Ishikawa (cell line): ENCODE measurements around the gene NLRP4.

ENCODE experiments used
- CEBPB ChIP-seq: IDR thresholded peaks from 2 replicates; pipeline ENCODE4 v1.6.1; 2012
- CREB1 ChIP-seq: IDR thresholded peaks from 2 replicates; pipeline ENCODE4 v1.6.1; 2012; ENCODE audit warnings: low read depth
- EGR1 ChIP-seq: IDR thresholded peaks from 2 replicates; pipeline ENCODE4 v1.6.1; 2012
- EP300 ChIP-seq: IDR thresholded peaks from 2 replicates; pipeline ENCODE4 v1.6.1; 2012; ENCODE audit warnings: borderline replicate concordance
- FOXM1 ChIP-seq: IDR thresholded peaks from 2 replicates; pipeline ENCODE4 v1.6.1; 2012; ENCODE audit warnings: low read depth, borderline replicate concordance
- MAX ChIP-seq: IDR thresholded peaks from 2 replicates; pipeline ENCODE4 v1.6.1; 2012
- NFIC ChIP-seq: IDR thresholded peaks from 2 replicates; pipeline ENCODE4 v1.6.1; 2012
- RAD21 ChIP-seq: IDR thresholded peaks from 2 replicates; pipeline ENCODE4 v1.6.1; 2012; ENCODE audit warnings: low read depth
- REST ChIP-seq: IDR thresholded peaks from 2 replicates; pipeline ENCODE4 v1.6.1; 2012; ENCODE audit warnings: low read depth, mild to moderate bottlenecking
- TAF1 ChIP-seq: IDR thresholded peaks from 2 replicates; pipeline ENCODE4 v1.6.1; 2012; ENCODE audit warnings: low read depth, mild to moderate bottlenecking
- TCF12 ChIP-seq: IDR thresholded peaks from 2 replicates; pipeline ENCODE4 v1.6.1; 2012; ENCODE audit warnings: low read depth
- TEAD4 ChIP-seq: IDR thresholded peaks from 2 replicates; pipeline ENCODE4 v1.6.1; 2012
- USF1 ChIP-seq: IDR thresholded peaks from 2 replicates; pipeline ENCODE4 v1.6.1; 2012
- YY1 ChIP-seq: IDR thresholded peaks from 2 replicates; pipeline ENCODE4 v1.6.1; 2012; ENCODE audit warnings: low read depth
- ZBTB7A ChIP-seq: IDR thresholded peaks from 2 replicates; pipeline ENCODE4 v1.6.1; 2012; ENCODE audit warnings: low read depth

The NLRP4 gene

GRCh38 chr19:55912916-55913315 is 76.6 kb downstream of the NLRP4 start:
- no peak for TF ChIP-seq MAX
- no peak for TF ChIP-seq CREB1
- no peak for TF ChIP-seq TCF12
- TF ChIP-seq NFIC = no peak
- no peak for TF ChIP-seq EP300
- TF ChIP-seq REST = no peak
- TF ChIP-seq YY1 = no peak
- TF ChIP-seq ZBTB7A = no peak
- TF ChIP-seq EGR1 = no peak
- no peak for TF ChIP-seq TEAD4
- no peak for TF ChIP-seq TAF1

- no peak for TF ChIP-seq TCF12
- TF ChIP-seq ZBTB7A = no peak
- TF ChIP-seq RAD21 = peak; percentile 35; the same call in 1 of the 2 replicates
- no peak for TF ChIP-seq CEBPB
- TF ChIP-seq NFIC = no peak
- TF ChIP-seq FOXM1 = no peak
- TF ChIP-seq USF1 = no peak
- no peak for TF ChIP-seq TAF1
These were observed 77.4 kb downstream of the NLRP4 start for GRCh38 chr19:55913643-55914268.

- no peak for TF ChIP-seq EGR1
- no peak for TF ChIP-seq MAX
- TF ChIP-seq TAF1 = no peak
- no peak for TF ChIP-seq REST
- no peak for TF ChIP-seq USF1
- TF ChIP-seq NFIC = no peak
- TF ChIP-seq TEAD4 = no peak
These were observed 87.2 kb downstream of the NLRP4 start for GRCh38 chr19:55923556-55923955.

- TF ChIP-seq MAX (no peak), NFIC (no peak), TEAD4 (no peak), RAD21 (no peak), TAF1 (no peak), FOXM1 (no peak), REST (no peak), EGR1 (no peak), TCF12 (no peak), CREB1 (no peak), YY1 (no peak), EP300 (no peak), USF1 (no peak), CEBPB (no peak)
These were observed 91.7 kb downstream of the NLRP4 start for GRCh38 chr19:55927991-55928390.
